BE2C (cell line): ENCODE measurements around the gene CRIP2.

Source experiments
- DNase-seq: peaks from one replicate; pipeline ENCODE4 v3.0.0-alpha.2; 2020
- H3K27me3 ChIP-seq: fragments of 250-450 bp; sonication (Bioruptor Pico); 2 replicates; pipeline ENCODE4 v1.5.1; 2020; ENCODE audit warnings: mild to moderate bottlenecking
- H3K36me3 ChIP-seq: fragments of 250-450 bp; sonication (Bioruptor Pico); 2 replicates; pipeline ENCODE4 v1.5.1; 2020; ENCODE audit warnings: mild to moderate bottlenecking
- H3K4me1 ChIP-seq: fragments of 250-450 bp; sonication (Bioruptor Pico); 2 replicates; pipeline ENCODE4 v1.5.1; 2020
- H3K4me3 ChIP-seq: 2 replicates; pipeline ENCODE4 v1.5.1; 2011; ENCODE audit warnings: low read depth, low read length
- H3K9me3 ChIP-seq: fragments of 250-450 bp; sonication (Bioruptor Pico); 2 replicates; pipeline ENCODE4 v1.5.1; 2020
- CTCF ChIP-seq: IDR thresholded peaks from 2 replicates; pipeline ENCODE4 v1.5.1; 2012; ENCODE audit warnings: mild to moderate bottlenecking, low read depth, low read length

Gene CRIP2

GRCh38 chr14:105461903-105462302 lies 12.7 kb upstream of the CRIP2 start:
- no peak overlapping the region for H3K4me3 ChIP-seq
- no peaks in the 10 kb centered on the region for H3K4me1 ChIP-seq
- TF ChIP-seq CTCF, result no peak
- no peaks in the 10 kb centered on the region for H3K9me3 ChIP-seq
- DNase-seq, result no peak
- peaks cover 79% of the 10 kb centered on the region for H3K36me3 ChIP-seq
- H3K27me3 ChIP-seq, result no peaks in the 10 kb centered on the region

GRCh38 chr14:105464501-105464900 lies 10.1 kb upstream of the CRIP2 start:
- no peak for DNase-seq
- no peaks in the 10 kb centered on the region for H3K9me3 ChIP-seq
- no peak for TF ChIP-seq CTCF
- peaks cover 10% of the 10 kb centered on the region for H3K4me1 ChIP-seq
- H3K4me3 ChIP-seq, result no peak overlapping the region
- no peaks in the 10 kb centered on the region for H3K27me3 ChIP-seq
- H3K36me3 ChIP-seq, result peaks cover 87% of the 10 kb centered on the region

GRCh38 chr14:105465209-105466031 lies 9.2 kb upstream of the CRIP2 start:
- H3K9me3 ChIP-seq, result no peaks in the 10 kb centered on the region
- H3K36me3 ChIP-seq, result peaks cover 84% of the 10 kb centered on the region
- no peak for DNase-seq
- H3K27me3 ChIP-seq, result no peaks in the 10 kb centered on the region
- H3K4me1 ChIP-seq, result peaks cover 15% of the 10 kb centered on the region
- no peak for TF ChIP-seq CTCF
- H3K4me3 ChIP-seq, result no peak overlapping the region

GRCh38 chr14:105466531-105467248 lies 7.9 kb upstream of the CRIP2 start:
- Histone ChIP-seq H3K4me3 (no peak overlapping the region), H3K4me1 (peaks cover 25% of the 10 kb centered on the region), H3K36me3 (peaks cover 72% of the 10 kb centered on the region), H3K27me3 (no peaks in the 10 kb centered on the region), H3K9me3 (no peaks in the 10 kb centered on the region)
- no peak for DNase-seq
- no peak for TF ChIP-seq CTCF

- no peak overlapping the region for H3K4me3 ChIP-seq
- TF ChIP-seq CTCF, result no peak
- H3K36me3 ChIP-seq, result peaks cover 65% of the 10 kb centered on the region
- H3K9me3 ChIP-seq, result no peaks in the 10 kb centered on the region
- no peaks in the 10 kb centered on the region for H3K27me3 ChIP-seq
- no peak for DNase-seq
- peaks cover 32% of the 10 kb centered on the region for H3K4me1 ChIP-seq
Measured at GRCh38 chr14:105467249-105467941, 7.2 kb upstream of the CRIP2 start.
